Glutamatergic neuron (in vitro differentiated cells): Measurements from ENCODE around the gene SLC37A2. TPM values are rescaled to one million over a fixed set of nuclear protein-coding genes. Genes with fewer than 3 reads are reported as not detected.

Source experiments
- DNase-seq: peaks from one replicate; pipeline ENCODE4 v3.0.0; 2022
- H3K27ac Mint-ChIP-seq: one replicate; pipeline ENCODE4 v1.8.0; 2020; ENCODE audit warnings: mild to moderate bottlenecking, mixed read lengths, inconsistent platforms; ENCODE audit not compliant: unreplicated experiment
- H3K27me3 Mint-ChIP-seq: one replicate; pipeline ENCODE4 v1.8.0; 2020; ENCODE audit warnings: mild to moderate bottlenecking, moderate library complexity, mixed read lengths, inconsistent platforms; ENCODE audit not compliant: unreplicated experiment
- H3K36me3 Mint-ChIP-seq: one replicate; pipeline ENCODE4 v1.8.0; 2020; ENCODE audit warnings: mild to moderate bottlenecking, mixed read lengths, inconsistent platforms; ENCODE audit not compliant: unreplicated experiment
- H3K4me1 Mint-ChIP-seq: one replicate; pipeline ENCODE4 v1.8.0; 2020; ENCODE audit warnings: mild to moderate bottlenecking, low read depth, mixed read lengths, inconsistent platforms; ENCODE audit not compliant: unreplicated experiment
- H3K4me3 Mint-ChIP-seq: one replicate; pipeline ENCODE4 v1.8.0; 2020; ENCODE audit warnings: mild to moderate bottlenecking, mixed read lengths, inconsistent platforms; ENCODE audit not compliant: unreplicated experiment
- H3K9me3 Mint-ChIP-seq: one replicate; pipeline ENCODE4 v1.8.0; 2020; ENCODE audit warnings: mild to moderate bottlenecking, moderate library complexity, mixed read lengths, inconsistent platforms; ENCODE audit not compliant: unreplicated experiment
- CTCF ChIP-seq: fragments of 200-600 bp; sonication (generic); IDR thresholded peaks from one replicate; pipeline ENCODE4 v1.5.0; 2021; ENCODE audit not compliant: partially characterized antibody, unreplicated experiment
- total RNA-seq: library from RNA; stranded (reverse); fragmentation: NEBNext Ultra II Directional; extraction: Animal tissue kit (Norgen Biotek cat#: 25700); gene quantifications from one replicate; pipeline ENCODE4 v1.2.1, GENCODE V29; 2021; ENCODE audit not compliant: unreplicated experiment

Gene SLC37A2
- total RNA-seq, 1 donor from 2014 or later: 0.74 TPM

DNA sequence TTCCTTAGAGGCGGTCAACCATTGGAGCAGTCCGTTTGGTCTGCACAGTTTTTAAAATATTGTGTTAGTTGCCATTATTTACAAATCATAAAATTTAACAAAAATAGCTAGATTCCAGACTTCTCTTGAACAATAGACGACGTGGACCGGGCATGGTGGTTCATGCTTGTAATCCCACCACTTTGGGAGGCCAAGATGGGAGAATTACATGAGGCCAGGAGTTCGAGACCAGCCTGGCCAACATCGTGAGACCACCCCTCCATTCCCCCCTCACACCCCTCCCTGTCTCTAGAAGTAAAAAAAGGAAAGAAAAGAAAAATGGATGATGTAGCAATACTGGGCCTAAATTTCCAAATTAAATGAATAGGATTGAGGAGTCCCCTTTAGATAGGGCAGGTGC, 965 bp downstream of the SLC37A2 start:
- peak overlapping the region; percentile 63 for H3K4me3 Mint-ChIP-seq
- DNase-seq: no peak
- no peak overlapping the region for H3K27ac Mint-ChIP-seq
- H3K27me3 Mint-ChIP-seq: peaks cover 12% of the 10 kb centered on the region
- no peak for TF ChIP-seq CTCF
- no peaks in the 10 kb centered on the region for H3K36me3 Mint-ChIP-seq
- H3K9me3 Mint-ChIP-seq: no peaks in the 10 kb centered on the region
- H3K4me1 Mint-ChIP-seq: no peaks in the 10 kb centered on the region

- Mint-ChIP-seq H3K4me1 (no peaks in the 10 kb centered on the region), H3K36me3 (no peaks in the 10 kb centered on the region), H3K27me3 (peaks cover 5% of the 10 kb centered on the region), H3K4me3 (no peak overlapping the region), H3K27ac (no peak overlapping the region), H3K9me3 (no peaks in the 10 kb centered on the region)
- no peak for DNase-seq
- TF ChIP-seq CTCF: no peak
Observed at GRCh38 chr11:125068368-125068767, 5.3 kb downstream of the SLC37A2 start.

DNA sequence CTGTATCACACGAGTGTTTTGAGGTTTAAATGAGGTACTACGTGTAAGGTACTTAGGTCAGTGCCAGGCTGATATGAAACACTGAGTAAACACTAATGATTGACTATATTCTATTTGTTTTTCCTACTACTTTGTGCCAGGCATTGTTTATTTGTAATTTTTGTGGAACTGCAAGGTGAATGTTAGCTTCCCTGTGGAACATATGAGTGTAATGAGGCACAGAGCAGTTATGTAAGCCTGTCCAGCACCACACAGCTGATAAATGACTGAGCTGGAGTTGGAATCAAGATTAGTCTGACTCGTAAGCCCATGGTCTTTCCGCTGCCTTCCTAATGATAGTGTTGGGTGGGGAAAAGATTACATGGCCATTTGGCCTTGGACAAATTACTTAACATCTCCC, 5.9 kb downstream of the SLC37A2 start:
- H3K36me3 Mint-ChIP-seq: no peaks in the 10 kb centered on the region
- no peak overlapping the region for H3K4me3 Mint-ChIP-seq
- no peaks in the 10 kb centered on the region for H3K4me1 Mint-ChIP-seq
- no peak for TF ChIP-seq CTCF
- H3K27me3 Mint-ChIP-seq: peaks cover 5% of the 10 kb centered on the region
- no peak for DNase-seq
- no peaks in the 10 kb centered on the region for H3K9me3 Mint-ChIP-seq
- no peak overlapping the region for H3K27ac Mint-ChIP-seq

- peak; percentile 11 for DNase-seq
- no peak overlapping the region for H3K27ac Mint-ChIP-seq
- H3K4me3 Mint-ChIP-seq: no peak overlapping the region
- no peaks in the 10 kb centered on the region for H3K36me3 Mint-ChIP-seq
- peaks cover 2% of the 10 kb centered on the region for H3K27me3 Mint-ChIP-seq
- TF ChIP-seq CTCF: no peak
- no peaks in the 10 kb centered on the region for H3K9me3 Mint-ChIP-seq
- H3K4me1 Mint-ChIP-seq: no peaks in the 10 kb centered on the region
Observed at GRCh38 chr11:125069796-125070195, 6.7 kb downstream of the SLC37A2 start.

DNA sequence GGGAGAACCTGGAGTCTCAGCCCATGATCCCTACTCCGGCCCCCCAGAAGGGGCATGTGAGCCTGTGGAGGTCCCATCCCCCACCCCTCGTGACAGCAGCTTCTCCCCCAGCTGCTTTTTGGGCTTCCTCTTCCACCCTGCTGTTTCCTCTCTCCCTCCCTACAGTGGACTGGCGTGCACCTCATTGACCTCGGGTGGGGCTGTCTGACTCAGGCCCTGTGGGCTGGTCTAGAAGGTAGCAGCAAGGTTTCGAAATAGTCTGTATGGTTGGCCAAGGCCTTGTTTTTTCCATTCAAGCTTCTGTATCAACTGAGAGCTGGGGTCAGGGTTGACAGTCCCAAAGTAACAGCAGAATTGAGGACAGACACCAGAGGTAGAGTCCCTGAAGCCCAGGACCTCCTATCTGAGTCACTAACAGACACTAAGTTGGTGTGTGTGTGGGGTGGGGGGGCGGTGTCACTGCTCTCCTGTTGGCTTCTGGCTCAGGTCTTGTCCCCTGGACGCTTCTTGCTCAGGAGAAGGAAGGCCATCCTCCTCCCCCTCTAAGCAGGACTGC, 7.7 kb downstream of the SLC37A2 start:
- H3K4me1 Mint-ChIP-seq: no peaks in the 10 kb centered on the region
- no peak overlapping the region for H3K27ac Mint-ChIP-seq
- no peaks in the 10 kb centered on the region for H3K36me3 Mint-ChIP-seq
- no peak for DNase-seq
- no peaks in the 10 kb centered on the region for H3K9me3 Mint-ChIP-seq
- no peak overlapping the region for H3K4me3 Mint-ChIP-seq
- no peak for TF ChIP-seq CTCF
- peaks cover 2% of the 10 kb centered on the region for H3K27me3 Mint-ChIP-seq
